Measurements from ENCODE around the gene MAP2K6. TPM values are rescaled to one million over a fixed set of nuclear protein-coding genes. Genes with fewer than 3 reads are reported as not detected.

The MAP2K6 gene
- total RNA-seq, 2 experiments from 2014 or later: 5.3 to 6.9 TPM

- Mint-ChIP-seq H3K27me3 (peaks cover 3% of the 10 kb centered on the region), H3K36me3 (ENCODE audit: low read depth) (no peaks in the 10 kb centered on the region), H3K9me3 (no peaks in the 10 kb centered on the region), H3K4me1 (peaks cover 9% of the 10 kb centered on the region), H3K27ac (no peak overlapping the region), H3K4me3 (no peak overlapping the region)
- ChIA-PET POLR2A (no interaction called here), CTCF (interaction anchor here (2.9 kb wide), 1 partner anchor 9 kb away, joined by 11 read pairs; no protein-coding TSS in a partner anchor)
- no peak for DNase-seq
Measured at GRCh38 chr17:69597898-69598692, 183.6 kb downstream of the MAP2K6 start.

DNA sequence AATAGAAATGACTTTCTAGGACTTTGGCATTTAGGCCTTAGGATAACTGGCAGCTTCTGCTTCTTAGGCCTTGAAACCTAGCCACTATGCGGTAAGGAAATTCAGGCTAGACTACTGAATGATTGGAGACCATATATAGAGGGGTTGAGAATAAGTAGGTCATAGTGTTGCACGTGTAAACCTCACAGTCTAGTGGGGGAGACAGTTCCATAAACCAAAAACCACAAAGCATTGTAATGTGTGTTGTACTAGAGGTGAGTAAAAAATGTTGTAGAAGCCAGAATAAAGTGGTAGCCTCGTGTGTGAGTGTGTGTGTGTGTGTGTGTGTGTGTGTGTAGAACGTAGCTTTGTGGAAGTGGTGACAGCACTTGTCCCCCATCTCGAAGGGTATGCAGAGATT is 188.5 kb downstream of the MAP2K6 start:
- no peaks in the 10 kb centered on the region for H3K9me3 Mint-ChIP-seq
- ChIA-PET CTCF (no interaction called here), POLR2A (no interaction called here)
- H3K36me3 Mint-ChIP-seq (ENCODE audit: low read depth): no peaks in the 10 kb centered on the region
- no peaks in the 10 kb centered on the region for H3K27me3 Mint-ChIP-seq
- H3K4me1 Mint-ChIP-seq: peaks cover 22% of the 10 kb centered on the region
- H3K27ac Mint-ChIP-seq: no peak overlapping the region
- DNase-seq: no peak
- no peak overlapping the region for H3K4me3 Mint-ChIP-seq

Other genes with a start within 250 kb of the MAP2K6 start
- gene ABCA10, start 185.9 kb upstream of the MAP2K6 start, total RNA-seq: 1 to 10 TPM; 1.1 to 1.2 TPM
- gene ABCA5, start 87.6 kb upstream of the MAP2K6 start, total RNA-seq: 10 to 100 TPM; 16.5 to 18.2 TPM